ENCODE results near the gene DYNC1LI1. TPM values are rescaled to one million over a fixed set of nuclear protein-coding genes. Genes with fewer than 3 reads are reported as not detected.

The DYNC1LI1 gene
- total and polyA plus RNA-seq, 4 donors, result 9.2 to 21.1 (median 13.6) TPM

DNA sequence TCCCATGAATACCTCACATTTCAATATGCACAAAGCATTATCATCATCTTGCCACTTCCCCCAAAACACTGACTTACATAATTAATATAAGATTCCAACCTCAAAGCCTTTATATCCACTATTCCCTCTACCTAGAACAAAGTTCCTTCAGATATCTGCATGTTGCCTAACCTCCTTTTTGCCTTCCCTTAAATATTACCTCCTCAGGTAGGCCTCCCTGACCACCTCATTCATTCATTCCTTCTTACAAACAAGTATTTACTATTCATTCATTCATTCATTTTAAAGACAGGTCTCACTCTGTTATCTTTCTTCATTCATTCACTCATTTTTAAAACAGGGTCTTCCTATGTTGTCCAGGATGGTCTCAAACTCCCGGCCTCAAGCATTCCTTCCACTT, 18.6 kb downstream of the DYNC1LI1 start:
- Histone ChIP-seq H3K36me3 (ENCODE audit: control insufficient read depth in 4 of 4, insufficient read depth in 3 of 4, low read depth in 1 of 4, low read length in 3 of 4) (no peaks in the 10 kb centered on the region), H3K27ac (ENCODE audit: low read depth in 1 of 2, low read length in 2 of 2) (no peak overlapping the region), H3K27me3 (ENCODE audit: control insufficient read depth in 4 of 4, insufficient read depth in 4 of 4, low read length in 3 of 4) (no peaks in the 10 kb centered on the region), H3K4me1 (ENCODE audit: control insufficient read depth in 4 of 4, insufficient read depth in 4 of 4, low read length in 3 of 4) (peaks cover 0 to 6% (median 0%) of the 10 kb centered on the region in 4 donors), H3K4me3 (ENCODE audit: low read depth in 1 of 3, low read length in 3 of 3) (no peak overlapping the region), H3K9ac (ENCODE audit: low read depth in 1 of 2, low read length in 2 of 2) (no peak overlapping the region), H3K9me3 (ENCODE audit: control insufficient read depth in 4 of 4, low read length in 3 of 4) (no peaks in the 10 kb centered on the region)
- WGBS, result 98% methylated on average over 1 of the region's 1 CpG
- no peak for DNase-seq (ENCODE audit: low spot score)
- TF ChIP-seq RXRA (IDR thresholded peaks at IDR 0.05) (no peak), GABPA (IDR thresholded peaks at IDR 0.05 in 1 of 2, conservative IDR thresholded peaks at IDR 0.05 in 1 of 2) (no peak), SP1 (IDR thresholded peaks at IDR 0.05) (no peak), CTCF (IDR thresholded peaks at IDR 0.05; ENCODE audit: low read depth, low read length, missing input control) (no peak), RAD21 (IDR thresholded peaks at IDR 0.05) (no peak), JUND (IDR thresholded peaks at IDR 0.05) (no peak), FOXA1 (IDR thresholded peaks at IDR 0.05) (no peak), FOXA2 (IDR thresholded peaks at IDR 0.05) (no peak), NR2F2 (IDR thresholded peaks at IDR 0.05) (no peak), HNF4A (conservative IDR thresholded peaks at IDR 0.05) (no peak), TAF1 (conservative IDR thresholded peaks at IDR 0.05) (no peak)
- TF ChIP-seq, protein P1, sequence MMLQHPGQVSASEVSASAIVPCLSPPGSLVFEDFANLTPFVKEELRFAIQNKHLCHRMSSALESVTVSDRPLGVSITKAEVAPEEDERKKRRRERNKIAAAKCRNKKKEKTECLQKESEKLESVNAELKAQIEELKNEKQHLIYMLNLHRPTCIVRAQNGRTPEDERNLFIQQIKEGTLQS (IDR thresholded peaks at IDR 0.05), result no peak
- TF ChIP-seq, protein P2, sequence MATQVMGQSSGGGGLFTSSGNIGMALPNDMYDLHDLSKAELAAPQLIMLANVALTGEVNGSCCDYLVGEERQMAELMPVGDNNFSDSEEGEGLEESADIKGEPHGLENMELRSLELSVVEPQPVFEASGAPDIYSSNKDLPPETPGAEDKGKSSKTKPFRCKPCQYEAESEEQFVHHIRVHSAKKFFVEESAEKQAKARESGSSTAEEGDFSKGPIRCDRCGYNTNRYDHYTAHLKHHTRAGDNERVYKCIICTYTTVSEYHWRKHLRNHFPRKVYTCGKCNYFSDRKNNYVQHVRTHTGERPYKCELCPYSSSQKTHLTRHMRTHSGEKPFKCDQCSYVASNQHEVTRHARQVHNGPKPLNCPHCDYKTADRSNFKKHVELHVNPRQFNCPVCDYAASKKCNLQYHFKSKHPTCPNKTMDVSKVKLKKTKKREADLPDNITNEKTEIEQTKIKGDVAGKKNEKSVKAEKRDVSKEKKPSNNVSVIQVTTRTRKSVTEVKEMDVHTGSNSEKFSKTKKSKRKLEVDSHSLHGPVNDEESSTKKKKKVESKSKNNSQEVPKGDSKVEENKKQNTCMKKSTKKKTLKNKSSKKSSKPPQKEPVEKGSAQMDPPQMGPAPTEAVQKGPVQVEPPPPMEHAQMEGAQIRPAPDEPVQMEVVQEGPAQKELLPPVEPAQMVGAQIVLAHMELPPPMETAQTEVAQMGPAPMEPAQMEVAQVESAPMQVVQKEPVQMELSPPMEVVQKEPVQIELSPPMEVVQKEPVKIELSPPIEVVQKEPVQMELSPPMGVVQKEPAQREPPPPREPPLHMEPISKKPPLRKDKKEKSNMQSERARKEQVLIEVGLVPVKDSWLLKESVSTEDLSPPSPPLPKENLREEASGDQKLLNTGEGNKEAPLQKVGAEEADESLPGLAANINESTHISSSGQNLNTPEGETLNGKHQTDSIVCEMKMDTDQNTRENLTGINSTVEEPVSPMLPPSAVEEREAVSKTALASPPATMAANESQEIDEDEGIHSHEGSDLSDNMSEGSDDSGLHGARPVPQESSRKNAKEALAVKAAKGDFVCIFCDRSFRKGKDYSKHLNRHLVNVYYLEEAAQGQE (IDR thresholded peaks at IDR 0.05), result no peak
- TF ChIP-seq, protein P3, sequence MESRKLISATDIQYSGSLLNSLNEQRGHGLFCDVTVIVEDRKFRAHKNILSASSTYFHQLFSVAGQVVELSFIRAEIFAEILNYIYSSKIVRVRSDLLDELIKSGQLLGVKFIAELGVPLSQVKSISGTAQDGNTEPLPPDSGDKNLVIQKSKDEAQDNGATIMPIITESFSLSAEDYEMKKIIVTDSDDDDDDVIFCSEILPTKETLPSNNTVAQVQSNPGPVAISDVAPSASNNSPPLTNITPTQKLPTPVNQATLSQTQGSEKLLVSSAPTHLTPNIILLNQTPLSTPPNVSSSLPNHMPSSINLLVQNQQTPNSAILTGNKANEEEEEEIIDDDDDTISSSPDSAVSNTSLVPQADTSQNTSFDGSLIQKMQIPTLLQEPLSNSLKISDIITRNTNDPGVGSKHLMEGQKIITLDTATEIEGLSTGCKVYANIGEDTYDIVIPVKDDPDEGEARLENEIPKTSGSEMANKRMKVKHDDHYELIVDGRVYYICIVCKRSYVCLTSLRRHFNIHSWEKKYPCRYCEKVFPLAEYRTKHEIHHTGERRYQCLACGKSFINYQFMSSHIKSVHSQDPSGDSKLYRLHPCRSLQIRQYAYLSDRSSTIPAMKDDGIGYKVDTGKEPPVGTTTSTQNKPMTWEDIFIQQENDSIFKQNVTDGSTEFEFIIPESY (IDR thresholded peaks at IDR 0.05), result no peak
- TF ChIP-seq, protein P4, sequence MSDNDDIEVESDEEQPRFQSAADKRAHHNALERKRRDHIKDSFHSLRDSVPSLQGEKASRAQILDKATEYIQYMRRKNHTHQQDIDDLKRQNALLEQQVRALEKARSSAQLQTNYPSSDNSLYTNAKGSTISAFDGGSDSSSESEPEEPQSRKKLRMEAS (IDR thresholded peaks at IDR 0.05), result no peak

- H3K4me1 ChIP-seq (ENCODE audit: control insufficient read depth in 4 of 4, insufficient read depth in 4 of 4, low read length in 3 of 4), result peaks cover 0 to 6% (median 0%) of the 10 kb centered on the region in 4 donors
- TF ChIP-seq RXRA (IDR thresholded peaks at IDR 0.05), result no peak
- TF ChIP-seq CTCF (IDR thresholded peaks at IDR 0.05; ENCODE audit: low read depth, low read length, missing input control), result no peak
- TF ChIP-seq, protein P3 (IDR thresholded peaks at IDR 0.05), result no peak
- no peak for TF ChIP-seq FOXA1 (IDR thresholded peaks at IDR 0.05)
- TF ChIP-seq, protein P1 (IDR thresholded peaks at IDR 0.05), result no peak
- no peak for TF ChIP-seq FOXA2 (IDR thresholded peaks at IDR 0.05)
- no peak for TF ChIP-seq JUND (IDR thresholded peaks at IDR 0.05)
- H3K4me3 ChIP-seq (ENCODE audit: low read depth in 1 of 3, low read length in 3 of 3), result no peak overlapping the region
These were observed 19.2 kb downstream of the DYNC1LI1 start for GRCh38 chr3:32551496-32551895.

More at GRCh38 chr3:32551496-32551895, 19.2 kb downstream of the DYNC1LI1 start:
- H3K27ac ChIP-seq (ENCODE audit: low read depth in 1 of 2, low read length in 2 of 2), result no peak overlapping the region
- no peak for DNase-seq (ENCODE audit: low spot score)
- no peaks in the 10 kb centered on the region for H3K36me3 ChIP-seq (ENCODE audit: control insufficient read depth in 4 of 4, insufficient read depth in 3 of 4, low read depth in 1 of 4, low read length in 3 of 4)
- no peak overlapping the region for H3K9ac ChIP-seq (ENCODE audit: low read depth in 1 of 2, low read length in 2 of 2)
- H3K9me3 ChIP-seq (ENCODE audit: control insufficient read depth in 4 of 4, low read length in 3 of 4), result no peaks in the 10 kb centered on the region
- H3K27me3 ChIP-seq (ENCODE audit: control insufficient read depth in 4 of 4, insufficient read depth in 4 of 4, low read length in 3 of 4), result no peaks in the 10 kb centered on the region
